ENCODE results near the gene SPDEF.

Gene SPDEF

DNA sequence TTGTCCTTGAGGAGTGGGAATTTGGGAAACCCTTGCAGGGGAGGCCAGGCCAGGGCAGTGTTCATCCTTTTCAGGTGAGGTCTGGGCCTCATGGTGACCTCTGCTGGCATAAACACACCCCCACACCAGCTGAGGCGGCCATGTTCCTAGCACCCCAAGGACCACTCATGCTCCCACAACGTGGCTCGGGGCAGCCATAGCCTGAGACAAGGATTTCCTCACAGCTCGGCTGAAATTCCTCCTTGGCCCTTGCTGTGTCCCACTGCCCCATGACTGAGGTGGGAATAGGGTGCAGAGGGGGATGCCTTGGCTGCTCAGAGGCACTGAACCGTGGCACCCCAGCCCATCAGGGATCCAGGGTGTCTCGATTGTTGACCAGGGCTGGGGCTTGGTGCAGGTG, 27.3 kb upstream of the SPDEF start:
- no peak for DNase-seq

DNA sequence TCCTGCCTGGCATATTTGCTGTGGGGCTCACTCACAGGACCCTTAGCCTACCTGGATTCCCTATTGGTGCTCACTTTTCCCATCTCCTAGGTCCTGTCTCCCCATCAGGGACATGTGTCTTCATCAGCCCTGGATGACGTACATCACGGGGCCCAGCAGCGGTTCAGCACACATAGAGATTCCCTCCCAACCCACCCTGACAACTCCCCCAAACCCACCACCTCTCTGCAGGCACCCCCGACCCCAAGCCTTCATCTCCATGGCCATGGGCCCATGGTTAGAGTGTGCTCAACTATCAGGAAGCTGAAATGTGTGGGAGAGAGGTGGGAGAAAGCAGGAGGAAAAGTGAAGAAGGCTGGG, 25.4 kb upstream of the SPDEF start:
- no peak for DNase-seq

- no peak for DNase-seq
Measured at GRCh38 chr6:34580707-34581560, 24.8 kb upstream of the SPDEF start.

- no peak for DNase-seq
Measured at GRCh38 chr6:34578445-34579262, 22.5 kb upstream of the SPDEF start.

GRCh38 chr6:34576286-34576955, 20.3 kb upstream of the SPDEF start:
- DNase-seq, result no peak

DNA sequence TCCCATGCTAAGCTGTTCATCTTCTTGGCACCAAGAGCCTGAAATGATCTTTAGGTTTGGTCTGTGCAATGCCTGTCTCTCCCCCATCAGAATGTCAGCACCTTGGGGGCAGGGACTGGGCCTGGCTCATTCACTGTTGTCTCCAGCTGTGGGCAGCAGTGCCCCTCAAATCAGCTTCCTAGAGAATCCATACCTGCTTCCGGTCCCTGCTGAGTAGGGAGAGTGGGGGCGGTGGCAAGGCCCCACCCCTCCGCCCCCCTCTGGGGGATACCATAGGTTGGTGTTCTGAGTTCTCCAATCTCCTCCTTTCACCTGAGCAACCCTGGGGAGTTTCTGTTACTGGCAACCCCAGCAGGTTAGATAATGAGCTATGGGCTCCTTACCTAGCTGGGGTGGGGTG, 19.2 kb upstream of the SPDEF start:
- DNase-seq, result no peak

GRCh38 chr6:34574647-34575293, 18.6 kb upstream of the SPDEF start:
- no peak for DNase-seq

DNA sequence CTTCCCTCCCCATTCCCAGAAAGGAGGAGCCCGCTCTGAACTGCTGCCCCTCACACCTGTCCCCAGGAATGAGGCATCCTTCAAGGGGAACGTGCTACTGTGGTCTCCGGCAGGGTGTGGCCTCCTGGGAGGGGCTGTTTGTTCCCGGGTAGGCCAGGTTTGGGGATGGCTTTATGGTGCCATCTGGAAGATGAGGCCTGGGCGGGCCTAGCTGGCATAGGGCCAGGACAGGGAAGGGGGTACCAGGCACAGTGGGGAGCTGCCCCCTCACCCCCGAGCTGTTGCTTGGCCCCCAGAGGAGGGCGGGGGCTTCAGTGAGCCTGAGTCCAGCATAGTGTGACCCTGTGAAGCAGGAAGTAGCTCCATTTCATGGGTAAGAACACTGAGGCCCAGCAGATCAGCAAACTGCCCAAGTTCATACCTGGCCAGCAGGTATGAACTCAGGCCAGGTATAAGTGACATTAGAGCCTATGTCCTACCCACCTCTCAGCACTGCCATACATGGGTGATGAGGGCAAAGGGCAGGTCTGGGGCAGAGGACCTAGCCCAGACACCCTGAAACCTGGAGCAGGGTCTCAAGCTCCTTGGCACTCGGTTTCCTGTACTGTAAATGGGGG, 17.5 kb upstream of the SPDEF start:
- no peak for DNase-seq

- no peak for DNase-seq
Measured at GRCh38 chr6:34572585-34572984, 16.5 kb upstream of the SPDEF start.

GRCh38 chr6:34572021-34572420, 15.9 kb upstream of the SPDEF start:
- DNase-seq, result no peak

DNA sequence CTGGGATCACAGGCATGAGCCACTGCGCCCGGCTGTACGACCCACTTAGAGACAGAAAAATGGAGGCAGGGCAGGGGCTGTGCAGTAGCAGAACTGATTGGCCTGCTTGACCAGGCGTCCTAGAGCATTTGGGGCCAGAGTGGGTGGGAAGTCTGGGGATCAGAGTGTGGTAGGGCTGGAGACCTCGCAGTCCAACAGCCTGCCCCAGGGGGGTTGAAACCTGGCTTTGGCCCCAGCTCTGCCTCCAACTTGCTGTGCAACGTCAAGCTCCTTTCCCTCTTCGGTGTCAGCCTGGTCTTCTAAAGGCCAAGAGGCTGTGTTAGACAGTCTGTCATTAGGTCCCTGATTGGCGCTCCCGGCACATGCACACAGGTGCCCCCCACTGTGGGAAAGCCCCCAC, 15.3 kb upstream of the SPDEF start:
- DNase-seq, result no peak

DNA sequence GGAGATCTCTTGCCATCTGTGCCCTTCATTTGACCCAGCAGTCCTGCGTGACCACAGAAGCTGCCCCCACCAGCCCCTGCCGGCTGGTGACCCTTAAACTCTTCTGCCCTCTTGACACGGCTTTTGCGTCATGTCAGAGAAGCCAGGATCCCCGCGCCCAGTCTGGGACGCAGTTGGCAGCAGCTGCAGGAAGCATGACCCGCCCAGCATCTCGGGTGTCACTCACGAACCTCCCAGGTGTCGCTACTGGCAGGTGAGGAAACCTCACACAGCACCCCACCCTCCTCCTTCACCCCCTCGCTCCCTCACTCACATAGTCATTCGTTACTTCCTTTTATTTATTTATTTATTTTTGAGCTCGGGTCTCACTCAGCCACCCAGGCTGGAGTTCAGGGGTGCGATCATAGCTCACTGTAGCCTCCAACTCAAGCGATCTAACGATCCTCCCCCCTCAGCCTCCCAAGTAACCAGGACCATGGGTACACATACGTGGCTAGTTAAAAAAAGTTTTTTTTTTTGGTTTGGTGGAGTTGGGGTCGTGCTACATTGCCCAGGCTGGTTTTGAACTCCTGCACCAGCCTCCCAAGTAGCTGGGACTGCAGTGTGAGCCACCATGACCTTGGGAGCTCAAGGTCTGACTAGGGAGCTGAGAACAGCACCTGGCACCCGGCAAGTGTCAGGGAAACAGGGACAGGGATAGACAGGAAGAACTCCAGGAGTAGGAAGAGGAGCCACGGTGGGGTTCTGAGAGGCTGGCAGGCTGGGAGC, 14.1 kb upstream of the SPDEF start:
- no peak for DNase-seq

DNA sequence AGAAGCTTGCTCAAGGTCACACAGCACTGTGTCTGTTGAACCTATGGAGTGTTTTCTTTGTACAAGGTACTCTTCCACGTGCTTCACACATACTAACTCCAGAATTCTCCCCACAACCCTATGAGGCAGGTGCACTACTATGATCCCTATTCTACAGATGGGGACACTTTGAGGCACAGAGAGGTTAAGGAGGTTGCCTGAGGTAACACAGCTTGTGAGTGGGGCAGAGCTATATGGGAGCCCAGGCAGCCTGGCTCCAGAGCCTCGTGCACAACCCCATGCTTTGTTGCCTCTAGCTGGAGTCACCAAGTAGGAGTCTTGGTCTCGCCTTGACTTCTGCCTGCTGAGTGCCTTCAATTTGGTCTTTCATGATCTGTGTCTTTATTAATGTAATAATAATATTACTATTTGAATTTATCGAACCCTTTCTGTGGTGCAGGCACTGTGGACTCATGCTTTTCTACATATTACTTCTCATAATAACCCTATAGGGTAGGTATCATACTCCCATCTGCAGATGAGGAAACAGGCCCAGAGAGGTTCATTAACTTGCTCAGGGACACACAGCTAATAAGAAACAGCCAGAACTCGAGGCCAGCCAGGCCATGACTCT, 13.3 kb upstream of the SPDEF start:
- DNase-seq, result no peak

GRCh38 chr6:34568341-34569201, 12.4 kb upstream of the SPDEF start:
- no peak for DNase-seq

DNA sequence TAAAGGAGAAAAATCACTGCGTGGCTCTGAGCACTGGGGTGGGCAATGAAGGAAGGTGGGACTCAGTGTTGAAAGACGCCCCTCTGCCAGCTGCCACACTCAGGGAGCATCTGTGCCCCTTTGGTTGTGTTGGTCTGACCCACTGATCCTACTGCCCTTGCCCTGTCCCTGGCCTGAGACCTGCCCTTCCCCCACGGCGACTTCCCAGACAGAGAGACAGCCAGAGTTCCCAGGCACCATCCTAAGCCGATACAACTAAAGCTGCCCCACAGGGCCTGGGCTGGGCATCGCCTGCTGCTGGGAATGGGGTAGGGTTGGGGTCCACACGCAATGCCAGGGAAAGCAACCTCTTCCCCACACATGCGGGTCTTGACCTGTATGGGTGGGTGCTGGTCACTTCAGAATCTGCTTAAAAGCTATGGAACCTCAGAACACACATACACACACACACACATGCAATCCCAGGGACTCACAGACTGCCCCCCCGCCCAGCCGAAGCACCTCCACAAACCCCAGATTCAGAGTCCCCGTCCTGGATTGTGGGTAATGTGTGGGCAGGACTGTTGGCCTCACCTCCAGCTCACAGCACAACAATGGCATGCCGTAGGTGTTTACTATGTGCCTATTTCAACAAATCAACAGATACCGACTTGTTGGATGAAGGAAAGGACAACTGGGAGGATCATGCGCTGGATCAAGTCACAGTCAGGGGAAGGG, 10.9 kb upstream of the SPDEF start:
- DNase-seq, result no peak

GRCh38 chr6:34565722-34566137, 9.6 kb upstream of the SPDEF start:
- DNase-seq, result no peak

DNA sequence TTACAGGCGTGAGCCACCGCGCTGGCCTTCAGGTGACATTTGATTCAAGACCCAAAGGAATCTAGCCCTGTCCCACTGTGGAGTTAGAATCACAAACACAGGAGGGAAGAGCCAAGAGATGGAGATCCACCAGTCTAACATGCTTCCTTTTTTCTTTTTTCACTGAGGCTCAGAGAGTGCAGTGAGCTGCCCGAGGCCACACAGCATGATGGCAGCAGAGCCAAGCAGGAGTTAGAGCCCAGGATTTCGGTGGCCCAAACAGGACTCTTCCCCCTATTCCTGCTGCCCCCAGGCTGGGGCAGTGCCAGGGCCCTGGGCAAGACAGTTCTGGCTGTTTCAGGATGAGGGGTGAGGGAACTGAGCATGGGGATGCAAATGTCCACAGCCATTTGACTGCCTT, 8.1 kb upstream of the SPDEF start:
- DNase-seq, result no peak

GRCh38 chr6:34563513-34563870, 7.4 kb upstream of the SPDEF start:
- no peak for DNase-seq

DNA sequence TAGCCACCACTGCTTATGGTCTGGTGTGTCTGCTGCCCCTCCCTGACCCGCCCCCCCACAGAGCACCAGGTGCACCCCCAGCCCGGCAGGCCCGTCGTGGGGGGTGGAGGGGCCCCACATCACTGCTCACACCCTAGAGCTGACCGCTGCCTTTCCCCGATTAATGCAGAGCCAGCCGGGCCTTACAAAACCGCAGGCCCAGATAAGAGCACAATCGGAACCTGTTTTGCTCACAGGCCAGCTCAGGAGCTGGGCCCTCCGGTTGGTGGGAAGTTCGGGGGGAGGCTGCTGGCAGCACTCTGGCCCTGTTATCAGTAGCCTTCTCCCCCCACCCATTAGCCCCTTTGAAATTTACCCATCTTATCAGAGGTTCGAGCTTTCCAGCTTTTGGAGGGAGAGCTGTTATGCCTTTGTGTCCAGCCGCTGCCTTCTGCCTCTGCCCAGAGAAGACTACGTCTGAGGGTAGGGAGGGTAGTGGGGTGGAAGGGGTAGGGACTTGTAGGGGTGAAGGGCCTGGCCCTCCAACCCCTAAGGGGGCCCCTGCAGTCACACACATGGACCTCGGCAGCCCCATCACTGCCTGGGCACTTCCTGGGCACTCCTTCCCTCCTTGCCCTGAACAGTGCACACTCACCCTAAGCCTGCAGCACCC, 6.9 kb upstream of the SPDEF start:
- no peak for DNase-seq
